ENCODE measurements around the gene BACE2.

The BACE2 gene

DNA sequence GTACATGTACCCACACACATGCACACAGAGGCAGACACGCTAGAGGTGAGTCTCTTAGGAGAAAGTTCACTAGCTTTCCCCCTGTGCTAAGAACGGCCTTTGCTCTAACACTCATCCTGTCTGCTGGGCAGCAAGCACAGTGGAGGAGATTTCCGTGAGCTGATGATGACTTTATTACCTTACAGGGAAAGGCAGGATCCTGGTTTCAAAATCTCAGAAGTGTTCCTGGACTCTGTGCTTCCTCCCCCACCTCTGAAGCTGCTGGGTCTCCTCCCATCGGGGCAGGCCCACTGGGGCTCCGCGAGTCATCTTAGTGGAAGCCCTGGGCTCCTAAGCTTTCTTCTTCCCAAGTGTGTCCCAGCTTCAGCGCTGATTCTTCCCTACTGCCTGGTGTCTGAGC lies 151.3 kb downstream of the BACE2 start:
- no peak for DNase-seq

DNA sequence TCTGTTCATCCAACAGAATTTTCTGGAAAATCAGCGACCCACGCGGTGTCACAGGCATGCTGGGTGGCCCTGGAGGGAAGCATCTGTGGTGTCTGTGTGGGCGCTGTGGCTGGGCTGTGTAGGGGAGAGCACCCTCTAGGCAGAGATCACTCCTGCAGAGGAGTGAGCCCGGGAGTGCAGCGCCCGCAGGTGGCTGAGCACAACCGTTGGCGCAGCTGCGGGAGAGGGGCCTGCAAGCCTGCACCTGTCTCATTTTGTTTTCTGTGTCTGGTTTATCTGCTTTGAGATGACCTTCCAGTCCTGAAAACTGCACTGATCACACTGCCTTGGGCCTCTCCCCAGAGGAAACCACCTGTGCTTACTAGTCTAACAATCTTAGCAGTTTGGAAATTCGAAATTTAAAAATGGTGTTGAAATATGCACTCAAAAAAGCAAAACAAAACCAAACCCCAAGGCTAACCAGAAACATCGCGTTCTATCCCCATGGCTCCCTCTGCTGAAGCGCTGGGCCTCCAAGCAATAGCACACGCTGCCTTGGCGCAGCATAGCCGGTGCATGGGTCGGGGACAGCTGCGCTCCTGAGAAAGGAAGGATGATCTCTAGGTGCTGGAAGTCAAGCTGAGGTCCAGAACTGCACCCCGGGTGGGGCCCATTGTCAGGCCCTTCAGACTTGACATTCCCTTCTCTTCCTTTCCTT lies 153.4 kb downstream of the BACE2 start:
- DNase-seq, result no peak

DNA sequence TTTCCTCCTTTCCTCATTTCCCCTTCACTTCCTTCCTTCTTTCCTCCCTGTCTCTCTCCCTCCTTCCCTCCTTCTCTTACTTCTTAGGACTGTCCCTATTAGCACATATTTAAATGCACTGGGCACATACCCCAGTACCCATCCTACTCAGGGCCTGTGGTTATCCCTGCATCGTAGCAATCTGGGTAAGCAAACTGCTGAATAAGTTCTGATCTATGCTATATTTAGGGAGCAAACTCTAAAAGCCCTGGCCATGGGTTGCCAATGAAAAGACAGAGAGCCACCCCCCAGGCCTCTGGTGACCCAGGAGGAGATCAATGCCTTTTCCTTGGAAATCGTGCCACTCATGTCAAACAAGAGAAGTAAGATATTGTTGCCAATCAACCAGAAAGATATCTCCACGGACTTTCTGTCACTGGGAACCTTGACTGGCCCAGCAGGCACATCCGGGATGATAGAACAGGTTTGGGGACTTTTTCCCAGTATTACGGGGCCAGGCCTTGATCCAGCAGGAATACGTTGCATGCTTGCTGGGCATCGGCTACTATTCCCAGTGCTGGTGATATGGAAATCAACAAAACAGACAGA lies 154.0 kb downstream of the BACE2 start:
- DNase-seq, result peak in 1 of 51 donors; percentile 1

- no peak for DNase-seq
Observed at GRCh38 chr21:41322496-41323382, 154.8 kb downstream of the BACE2 start.

- DNase-seq, result no peak
Observed at GRCh38 chr21:41325138-41325912, 157.4 kb downstream of the BACE2 start.

GRCh38 chr21:41326414-41327080 lies 158.6 kb downstream of the BACE2 start:
- no peak for DNase-seq

DNA sequence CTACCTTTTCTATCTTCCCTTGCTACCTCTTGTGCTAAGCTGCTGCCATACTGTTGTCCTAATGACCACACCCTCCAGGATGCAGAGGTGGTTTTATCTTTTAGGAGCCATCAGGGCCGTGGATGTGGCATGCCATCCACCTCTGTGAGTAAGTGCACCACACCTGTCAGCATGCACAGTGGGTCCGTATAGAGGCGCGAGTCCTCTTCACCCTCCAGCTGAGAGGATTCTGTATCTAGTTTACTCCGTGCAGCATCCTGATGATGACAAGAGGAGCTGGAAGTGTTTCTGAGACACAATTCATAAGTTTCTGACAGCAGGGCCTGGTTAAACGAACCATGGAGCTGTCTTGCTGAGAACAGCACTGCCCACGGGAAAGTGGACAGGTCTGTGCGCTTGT lies 159.8 kb downstream of the BACE2 start:
- no peak for DNase-seq

DNA sequence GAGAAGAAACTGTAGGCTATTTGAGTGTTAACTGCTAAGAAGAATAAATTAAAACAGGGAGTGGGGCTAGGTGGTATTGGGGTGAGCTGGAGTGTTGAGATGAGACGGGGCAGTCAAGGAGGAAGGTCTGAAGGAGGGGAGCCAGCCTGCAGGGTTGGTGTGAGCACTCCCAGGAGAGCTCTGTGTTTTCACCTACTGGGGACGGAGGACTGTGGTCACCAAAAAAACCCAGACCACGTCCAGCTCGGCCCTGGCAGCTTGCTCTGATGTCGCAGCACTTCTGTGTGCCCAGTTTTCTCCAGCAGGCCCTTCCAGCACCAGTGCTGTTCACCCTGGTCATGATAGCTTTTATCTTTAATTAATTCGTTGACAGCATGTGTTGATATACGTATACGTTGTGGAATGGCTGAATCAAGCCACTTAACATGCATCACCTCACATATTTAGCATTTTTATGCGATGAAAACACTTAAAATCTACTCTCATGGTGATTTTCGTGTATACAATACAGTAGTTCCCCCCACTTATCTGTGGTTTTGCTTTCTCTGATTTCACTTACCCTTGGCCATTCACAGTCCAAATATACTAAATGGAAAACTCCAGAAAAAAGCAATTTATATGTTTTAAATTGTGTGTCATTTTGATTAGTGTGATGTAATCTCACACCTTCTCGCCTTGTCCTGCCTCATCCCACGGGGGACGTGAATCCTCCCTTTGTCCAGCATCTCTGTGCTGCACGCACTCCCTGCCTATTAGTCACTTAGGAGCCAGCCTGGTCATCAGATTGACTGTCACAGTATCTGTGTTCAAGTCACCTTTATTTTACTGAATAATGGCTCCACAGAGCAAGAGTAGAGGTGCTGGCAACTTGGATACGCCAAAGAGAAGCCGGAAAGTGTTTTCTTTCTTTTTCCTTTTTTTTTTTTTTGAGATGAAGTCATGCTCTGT lies 161.0 kb downstream of the BACE2 start:
- no peak for DNase-seq

Measured in hypothalamus (tissue), 51 donors.